Body of pancreas (tissue), 4 donors: ENCODE data around the gene GOLGA8M.
"Not testable (repeated sequence)": the region's sequence is repeated elsewhere in the genome, so short reads cannot be mapped to it uniquely, and the experiment has no call there.

ENCODE experiments used
- CTCF ChIP-seq, 7 experiments: fragments of 450-650 bp in 4 of 7; fragments of 200-600 bp in 3 of 7; sonication (generic) in 3 of 7; IDR thresholded peaks; one replicate each; pipeline ENCODE4 v1.5.1; 2016 to 2019; ENCODE audit warnings: antibody characterized with exemption in 7 of 7
- POLR2A ChIP-seq, 3 donors: fragments of 450-650 bp; IDR thresholded peaks; one replicate each; pipeline ENCODE4 v1.6.1; 2016; ENCODE audit warnings: antibody characterized with exemption in 3 of 3, mild to moderate bottlenecking in 2 of 3

GRCh38 chr15:28712270-28712669 lies at the start of gene GOLGA8M:
- not testable (repeated sequence) for TF ChIP-seq POLR2A, CTCF (IDR thresholded peaks at IDR 0.05)
